ENCODE measurements around the gene DYNC1LI2.
"Not testable (repeated sequence)": the region's sequence is repeated elsewhere in the genome, so short reads cannot be mapped to it uniquely, and the experiment has no call there.

Gene DYNC1LI2

DNA sequence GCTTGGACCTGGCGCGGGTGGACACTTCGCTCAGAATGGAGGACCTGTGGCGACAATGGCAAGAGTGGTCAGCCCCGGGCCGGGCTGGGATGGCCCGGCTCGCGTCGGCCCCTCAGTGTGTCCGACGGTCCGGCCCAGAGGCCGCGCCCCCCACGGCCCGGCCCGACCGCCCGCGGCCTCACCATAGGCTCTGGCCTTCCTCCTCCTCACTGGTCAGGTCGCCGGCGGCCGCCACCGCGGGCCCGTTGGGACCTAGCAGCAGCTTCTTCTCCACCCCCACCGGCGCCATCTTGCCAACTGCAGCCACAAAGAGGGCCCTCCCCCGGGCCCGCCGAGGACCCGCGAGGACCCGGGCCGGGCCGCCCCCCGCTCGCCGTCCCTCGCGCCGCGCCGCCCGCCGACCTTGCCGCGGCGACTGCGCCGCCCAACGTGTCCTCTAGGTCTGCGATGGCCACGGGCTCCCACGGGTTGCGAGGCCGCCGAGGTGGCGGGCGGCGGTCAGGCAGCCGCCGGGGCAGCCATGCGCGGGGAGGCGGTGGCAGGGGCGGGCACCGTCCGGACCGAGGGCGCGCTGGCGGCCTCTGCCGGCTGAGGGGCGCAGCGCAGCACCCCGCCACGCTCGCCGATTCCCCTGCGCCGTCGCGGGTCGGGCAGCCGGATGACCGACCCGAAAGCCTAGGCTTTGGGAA lies at the start of gene DYNC1LI2:
Gene DYNC1LI2, minus strand, starts transcription at position 307 of the 689 bp plus-strand sequence. Its CDS starts 18 bp downstream, at position 289.
- DNase-seq (ENCODE audit: low spot score) = peak; percentile 73

DNA sequence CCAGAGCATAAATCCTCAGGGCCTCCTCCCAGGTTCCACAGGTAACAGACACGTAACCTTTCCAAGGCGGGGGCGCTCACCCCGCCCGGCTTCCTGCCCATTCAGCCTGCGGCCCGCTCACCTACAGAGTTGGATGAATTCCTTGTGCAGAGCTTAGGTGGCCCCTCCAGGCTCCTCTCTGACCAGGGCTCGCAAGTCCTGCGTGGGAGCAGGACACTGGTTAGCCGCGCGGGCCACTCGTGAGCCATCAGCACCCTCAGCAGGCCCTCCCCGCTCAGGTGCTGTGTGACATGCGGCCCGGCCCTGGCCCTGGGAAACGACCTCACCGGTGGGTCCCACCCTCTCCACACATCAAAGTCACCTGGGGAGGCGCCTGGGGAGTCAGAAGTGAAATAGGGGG lies 49.4 kb upstream of the DYNC1LI2 start:
- no peak for DNase-seq (ENCODE audit: low spot score)

GRCh38 chr16:66798161-66798560 lies 46.8 kb upstream of the DYNC1LI2 start:
- DNase-seq (ENCODE audit: low spot score) = no peak

GRCh38 chr16:66793984-66794383 lies 42.6 kb upstream of the DYNC1LI2 start:
- DNase-seq (ENCODE audit: low spot score) = not testable (repeated sequence)

- no peak for DNase-seq (ENCODE audit: low spot score)
Measured at GRCh38 chr16:66790130-66790733, 38.8 kb upstream of the DYNC1LI2 start.

GRCh38 chr16:66787427-66787826 lies 36.0 kb upstream of the DYNC1LI2 start:
- DNase-seq (ENCODE audit: low spot score) = no peak

- no peak for DNase-seq (ENCODE audit: low spot score)
Measured at GRCh38 chr16:66786551-66786950, 35.1 kb upstream of the DYNC1LI2 start.

DNA sequence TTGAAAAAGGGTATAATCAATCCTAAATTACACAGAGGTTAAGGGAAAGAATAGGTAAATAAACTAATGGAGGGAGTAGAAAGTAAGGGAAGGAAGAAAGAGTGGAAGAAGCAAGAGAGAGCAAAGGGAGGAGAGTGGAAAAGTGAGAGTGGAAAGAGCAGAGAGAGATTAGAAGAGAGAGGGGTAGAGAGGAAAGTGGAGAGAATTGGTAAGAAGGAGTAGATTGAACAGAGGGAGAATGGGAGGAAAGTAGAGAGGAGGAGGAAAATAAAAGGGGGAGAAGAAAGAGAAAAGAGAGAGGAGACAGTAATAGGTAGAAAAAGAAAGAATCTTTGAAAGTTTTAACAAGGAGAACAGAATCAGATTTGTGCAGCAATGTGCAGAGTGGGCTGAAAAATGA lies 25.0 kb upstream of the DYNC1LI2 start:
- no peak for DNase-seq (ENCODE audit: low spot score)

DNA sequence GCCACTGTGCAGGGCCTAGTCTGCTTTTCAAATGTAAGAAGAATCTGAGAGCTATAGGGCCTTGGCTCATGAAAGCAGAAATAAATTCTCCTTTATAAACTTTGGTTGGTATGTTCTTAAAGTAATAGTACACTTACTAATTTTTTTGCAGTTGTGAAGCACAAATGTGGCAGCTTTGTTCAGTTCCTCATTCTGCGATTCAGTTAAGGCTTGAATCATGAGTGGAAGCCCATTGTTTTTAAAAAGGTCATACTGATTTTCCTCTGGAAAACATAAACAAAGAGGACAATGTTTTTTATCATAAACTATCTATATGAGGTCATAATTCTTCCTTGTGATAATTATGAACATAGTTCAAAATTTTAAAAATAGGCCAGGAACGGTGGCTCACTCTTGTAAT lies 23.6 kb upstream of the DYNC1LI2 start:
- peak; percentile 6 for DNase-seq (ENCODE audit: low spot score)

DNA sequence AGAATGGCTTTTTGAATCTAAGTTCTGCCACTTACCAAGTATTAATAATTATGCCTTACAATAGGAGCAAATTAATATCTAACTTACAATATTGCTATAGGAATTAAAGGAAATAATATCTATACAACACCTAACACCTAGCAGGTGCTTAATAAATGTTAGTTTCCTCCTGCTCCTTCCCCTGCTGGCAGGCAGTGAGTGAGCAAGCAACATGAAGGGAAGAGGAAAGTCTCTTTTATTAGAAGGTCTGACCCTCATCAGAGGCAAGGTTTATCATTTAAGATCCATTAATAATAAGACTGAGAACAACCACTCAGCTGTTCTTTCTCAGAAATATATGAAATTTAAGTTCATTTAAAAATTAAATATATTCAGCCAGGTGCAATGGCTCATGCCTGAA lies 6.7 kb upstream of the DYNC1LI2 start:
- DNase-seq (ENCODE audit: low spot score) = no peak

DNA sequence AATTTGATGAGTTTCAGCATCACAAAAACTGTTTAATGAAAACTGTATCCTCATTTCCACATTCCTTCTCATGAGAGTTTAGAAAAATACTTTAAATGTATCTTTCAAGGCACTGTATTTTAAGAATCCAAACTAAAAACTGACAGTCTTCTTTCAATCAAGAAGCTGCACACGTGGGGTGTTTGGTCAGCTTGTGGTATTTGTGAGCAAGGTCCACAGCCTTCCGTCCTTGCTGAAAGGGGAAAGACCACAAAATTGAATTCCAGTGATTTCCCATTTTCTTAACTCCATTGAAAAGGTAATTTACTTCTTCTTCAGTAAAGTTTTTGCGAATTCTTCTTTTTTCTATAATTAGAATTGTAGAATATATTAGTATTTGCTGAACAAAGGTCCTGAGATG lies 3.4 kb upstream of the DYNC1LI2 start:
- DNase-seq (ENCODE audit: low spot score) = no peak

GRCh38 chr16:66754211-66754610 lies 2.8 kb upstream of the DYNC1LI2 start:
- no peak for DNase-seq (ENCODE audit: low spot score)

- DNase-seq (ENCODE audit: low spot score) = no peak
Measured at GRCh38 chr16:66752958-66753357, 1.5 kb upstream of the DYNC1LI2 start.

GRCh38 chr16:66752379-66752778 lies 970 bp upstream of the DYNC1LI2 start:
- no peak for DNase-seq (ENCODE audit: low spot score)

GRCh38 chr16:66751992-66752322 lies 548 bp upstream of the DYNC1LI2 start:
- no peak for DNase-seq (ENCODE audit: low spot score)

DNA sequence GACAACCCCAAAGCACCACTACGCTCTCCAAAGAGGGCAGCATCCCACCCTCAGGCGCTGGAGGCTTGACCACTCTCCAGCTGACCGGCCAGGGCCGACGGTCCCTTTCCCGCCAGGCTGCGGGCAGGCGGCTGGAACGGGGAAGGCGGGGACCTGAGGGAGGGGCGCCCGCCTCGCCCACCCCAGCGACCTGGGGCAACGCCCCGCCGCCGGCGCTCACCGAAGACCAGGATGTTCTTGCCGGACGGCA lies 431 bp downstream of the DYNC1LI2 start:
- DNase-seq (ENCODE audit: low spot score) = no peak

GRCh38 chr16:66750279-66751052 lies 943 bp downstream of the DYNC1LI2 start:
- DNase-seq (ENCODE audit: low spot score) = no peak

DNA sequence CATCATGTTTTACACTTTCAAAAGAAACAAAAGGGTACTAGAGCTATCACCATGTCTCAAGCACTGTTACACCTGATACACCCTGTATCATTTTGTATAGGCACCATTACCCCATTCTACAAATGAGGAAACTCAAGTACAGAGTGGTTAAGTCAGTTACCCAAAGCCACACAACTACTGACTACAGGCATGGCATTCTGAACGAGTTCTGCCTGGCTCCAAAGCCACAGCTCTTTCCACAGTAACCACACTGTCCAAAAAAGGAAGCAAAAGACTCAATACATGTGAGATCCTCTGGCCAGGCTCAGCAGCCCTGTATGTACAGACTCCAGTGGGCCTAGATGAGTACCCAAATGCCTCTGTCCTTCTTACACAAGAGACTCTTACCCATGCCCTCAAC lies 4.7 kb downstream of the DYNC1LI2 start:
- DNase-seq (ENCODE audit: low spot score) = no peak

DNA sequence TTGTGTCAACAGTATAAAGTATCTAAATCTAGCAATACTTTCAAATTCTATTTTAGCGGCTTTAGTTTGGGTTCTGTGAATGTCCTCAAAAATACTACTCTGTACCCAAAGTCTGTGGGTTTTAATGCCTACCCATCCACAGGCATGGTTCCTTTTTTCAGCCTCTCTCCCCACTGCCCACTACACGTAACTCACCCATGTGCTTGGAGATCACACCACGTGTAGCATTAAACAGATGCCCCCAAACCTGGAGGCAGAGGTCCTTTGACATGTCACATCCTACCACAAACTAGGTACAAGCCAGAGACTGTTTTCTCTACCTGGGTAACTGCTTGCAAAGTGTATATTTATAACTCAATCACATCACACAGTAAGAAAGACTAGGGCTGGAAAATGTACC lies 5.4 kb downstream of the DYNC1LI2 start:
- DNase-seq (ENCODE audit: low spot score) = no peak

- DNase-seq (ENCODE audit: low spot score) = no peak
Measured at GRCh38 chr16:66741950-66742808, 9.2 kb downstream of the DYNC1LI2 start.

DNA sequence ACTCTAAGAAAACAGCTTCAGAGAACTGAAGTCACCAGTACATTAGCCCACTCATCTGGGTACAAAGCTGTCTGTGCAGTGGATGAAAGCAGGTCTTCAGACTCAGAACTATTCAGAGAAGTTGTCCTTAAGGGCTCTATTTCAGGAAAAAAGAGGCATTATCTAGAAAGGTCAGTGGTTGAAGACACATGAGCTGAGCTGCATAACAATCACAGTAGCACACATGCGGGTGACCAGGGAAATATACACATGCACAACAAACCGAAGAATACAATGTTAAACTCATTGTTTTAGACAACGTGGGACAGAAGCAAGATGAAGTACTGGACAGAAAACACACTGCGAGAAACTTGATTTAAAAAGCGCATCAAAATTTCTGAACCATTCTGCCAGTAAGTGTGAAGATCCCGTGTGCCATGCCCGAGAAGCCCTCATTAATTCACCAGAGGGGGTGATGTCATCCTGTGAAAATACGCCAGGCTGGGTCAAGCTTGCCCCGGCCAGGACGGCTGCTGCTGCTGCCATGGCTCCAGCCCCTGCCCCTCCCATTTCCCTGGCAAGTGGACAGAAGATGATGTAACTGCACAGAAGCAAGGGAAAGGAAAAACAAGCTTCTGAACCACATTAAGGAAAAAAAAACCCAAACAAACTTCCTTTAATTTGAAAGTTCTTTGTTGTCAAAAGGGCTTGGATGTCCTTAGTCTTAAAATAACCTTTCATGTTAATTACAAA lies 10.1 kb downstream of the DYNC1LI2 start:
- peak; percentile 65 for DNase-seq (ENCODE audit: low spot score)

- DNase-seq (ENCODE audit: low spot score) = peak; percentile 59
Measured at GRCh38 chr16:66740533-66740932, 10.9 kb downstream of the DYNC1LI2 start.
